TTC549 (cell line): ENCODE data around the gene NAB2.

Experiments
- FAIRE-seq: peaks from 2 replicates; lab custom pipeline; 2012; peaks lifted over from hg19 to GRCh38; lab: Jason Lieb, UNC

NAB2 gene

GRCh38 chr12:57134949-57135348 lies 46.0 kb downstream of the NAB2 start:
- no peak for FAIRE-seq

GRCh38 chr12:57135527-57136326 lies 46.8 kb downstream of the NAB2 start:
- FAIRE-seq = no peak

- no peak for FAIRE-seq
Observed at GRCh38 chr12:57138526-57139272, 49.8 kb downstream of the NAB2 start.

GRCh38 chr12:57139796-57140649 lies 51.1 kb downstream of the NAB2 start:
- FAIRE-seq = no peak

GRCh38 chr12:57141249-57141648 lies 52.3 kb downstream of the NAB2 start:
- FAIRE-seq = no peak

GRCh38 chr12:57142121-57142520 lies 53.2 kb downstream of the NAB2 start:
- FAIRE-seq = no peak

GRCh38 chr12:57142727-57143126 lies 53.8 kb downstream of the NAB2 start:
- FAIRE-seq = no peak

GRCh38 chr12:57143454-57143853 lies 54.5 kb downstream of the NAB2 start:
- no peak for FAIRE-seq
